CD4-positive, CD25-positive, alpha-beta regulatory T cell (primary cell): ENCODE data around the gene JKAMP. TPM values are rescaled to one million over a fixed set of nuclear protein-coding genes. Genes with fewer than 3 reads are reported as not detected.

Experiments used
- ATAC-seq, 2 donors: fragments of 150-1000 bp; cut with Tn5 transposase; one replicate each; pipeline ENCODE4 v1.10.0; 2021; ENCODE audit warnings: low read depth in 2 of 2, moderate number of reproducible peaks in 2 of 2, moderate library complexity in 1 of 2
- DNase-seq, 3 donors: peaks; one replicate each; pipeline versions ENCODE4 v3.0.0 to v3.0.0-alpha.2; 2012 to 2022; ENCODE audit warnings: mixed read lengths in 1 of 3
- H3K27ac ChIP-seq: one replicate; pipeline ENCODE4 v1.7.0; 2013; ENCODE audit warnings: mild to moderate bottlenecking, low read length; ENCODE audit not compliant: insufficient read depth, poor library complexity, severe bottlenecking
- H3K27me3 ChIP-seq: one replicate; pipeline ENCODE4 v1.7.0; 2013; ENCODE audit warnings: low read length; ENCODE audit not compliant: control insufficient read depth, insufficient read depth
- H3K36me3 ChIP-seq: one replicate; pipeline ENCODE4 v1.7.0; 2013; ENCODE audit warnings: mild to moderate bottlenecking, low read length, moderate library complexity; ENCODE audit not compliant: control insufficient read depth, insufficient read depth
- H3K4me1 ChIP-seq: 2 replicates; pipeline ENCODE4 v1.7.0; 2013; ENCODE audit warnings: mild to moderate bottlenecking, low read length; ENCODE audit not compliant: insufficient read depth, control insufficient read depth, poor library complexity, severe bottlenecking
- H3K4me3 ChIP-seq: one replicate; pipeline ENCODE4 v1.7.0; 2013; ENCODE audit warnings: low read depth, mild to moderate bottlenecking, low read length, moderate library complexity
- H3K9me3 ChIP-seq, 2 experiments: 1 replicate in 1 of 2; 2 replicates in 1 of 2; pipeline ENCODE4 v1.7.0; 2013; ENCODE audit warnings: low read length in 2 of 2, mild to moderate bottlenecking in 1 of 2, moderate library complexity in 1 of 2; ENCODE audit not compliant: control insufficient read depth in 2 of 2
- H3K27ac Mint-ChIP-seq, 3 donors: one replicate each; pipeline ENCODE4 v1.8.0; 2020 to 2022; ENCODE audit warnings: mild to moderate bottlenecking in 3 of 3, mixed read lengths in 3 of 3, moderate library complexity in 2 of 3
- H3K27me3 Mint-ChIP-seq: one replicate; pipeline ENCODE4 v1.8.0; 2022; ENCODE audit warnings: mild to moderate bottlenecking, mixed read lengths
- H3K36me3 Mint-ChIP-seq: one replicate; pipeline ENCODE4 v1.8.0; 2020; ENCODE audit warnings: mixed read lengths
- H3K4me1 Mint-ChIP-seq, 4 donors: one replicate each; pipeline ENCODE4 v1.8.0; 2020 to 2022; ENCODE audit warnings: mixed read lengths in 4 of 4, mild to moderate bottlenecking in 1 of 4
- H3K4me3 Mint-ChIP-seq, 4 donors: one replicate each; pipeline ENCODE4 v1.8.0; 2020 to 2022; ENCODE audit warnings: mild to moderate bottlenecking in 4 of 4, mixed read lengths in 4 of 4, moderate library complexity in 3 of 4
- H3K9me3 Mint-ChIP-seq, 7 donors: one replicate each; pipeline ENCODE4 v1.8.0; 2020 to 2022; ENCODE audit warnings: mixed read lengths in 7 of 7, mild to moderate bottlenecking in 3 of 7, moderate library complexity in 2 of 7
- polyA plus RNA-seq, 4 donors: library from polyadenylated mRNA; unstranded; fragments of 300-500 nt; fragmentation: Illumina TruSeq; gene quantifications; one replicate each; pipeline ENCODE4 v1.2.3, GENCODE V29; 2021
- total RNA-seq: library from RNA; stranded (reverse); gene quantifications from one replicate; pipeline ENCODE4 v1.2.3, GENCODE V29; 2022

The JKAMP gene
- total and polyA plus RNA-seq, 5 donors from 2014 or later = 21.0 to 83.4 (median 62.3) TPM

DNA sequence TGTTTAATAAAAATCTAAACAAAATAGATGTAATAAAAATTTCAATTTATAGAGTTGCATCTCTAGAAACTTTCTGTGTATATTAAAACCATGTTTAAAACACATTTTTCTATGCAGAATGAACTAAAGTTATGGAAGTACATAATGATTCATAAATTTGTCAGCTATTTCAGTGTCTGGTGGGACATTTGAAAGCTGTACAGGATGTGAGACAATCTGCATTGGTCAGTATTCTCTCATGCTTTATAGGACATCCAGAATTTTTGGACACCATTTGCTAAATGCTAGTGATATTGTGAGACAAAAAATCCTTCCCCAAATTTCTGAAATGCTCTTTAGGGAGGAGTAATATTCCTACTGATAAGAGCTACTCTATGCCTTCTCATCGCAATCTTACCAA is 32.5 kb upstream of the JKAMP start:
- no peak overlapping the region for H3K27ac Mint-ChIP-seq
- H3K9me3 Mint-ChIP-seq = peaks cover 0 to 4% (median 0%) of the 10 kb centered on the region in 7 donors
- H3K4me1 ChIP-seq = no peaks in the 10 kb centered on the region
- no peaks in the 10 kb centered on the region for H3K27me3 ChIP-seq
- no peak overlapping the region for H3K27ac ChIP-seq
- DNase-seq (no peak), ATAC-seq (no peak)
- peaks cover 9% of the 10 kb centered on the region for H3K36me3 Mint-ChIP-seq
- H3K36me3 ChIP-seq = no peaks in the 10 kb centered on the region
- no peak overlapping the region for H3K4me3 Mint-ChIP-seq
- no peaks in the 10 kb centered on the region for H3K9me3 ChIP-seq
- H3K4me1 Mint-ChIP-seq = no peaks in the 10 kb centered on the region
- H3K27me3 Mint-ChIP-seq = no peaks in the 10 kb centered on the region
- H3K4me3 ChIP-seq = no peak overlapping the region

DNA sequence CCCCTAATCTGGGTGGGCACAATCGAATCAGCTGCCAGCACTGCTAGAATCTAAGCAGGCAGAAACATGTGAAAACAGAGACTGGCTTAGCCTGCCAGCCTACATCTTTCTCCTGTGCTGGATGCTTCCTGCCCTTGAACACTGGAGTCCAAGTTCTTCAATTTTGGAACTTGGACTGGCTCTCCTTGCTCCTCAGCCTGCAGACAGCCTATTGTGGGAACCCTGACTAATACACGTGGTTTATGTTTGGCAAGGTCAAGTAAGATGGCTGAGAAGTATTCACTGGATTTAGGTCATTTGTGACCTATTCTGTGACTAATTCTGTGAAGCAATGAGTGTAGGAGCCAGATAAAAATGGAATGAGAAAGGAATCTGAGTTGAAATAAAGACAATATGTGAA is 30.2 kb upstream of the JKAMP start:
- ATAC-seq (no peak), DNase-seq (no peak)
- no peaks in the 10 kb centered on the region for H3K4me1 Mint-ChIP-seq
- no peak overlapping the region for H3K4me3 ChIP-seq
- H3K27ac ChIP-seq = no peak overlapping the region
- H3K36me3 Mint-ChIP-seq = peaks cover 17% of the 10 kb centered on the region
- H3K27me3 Mint-ChIP-seq = peaks cover 6% of the 10 kb centered on the region
- no peaks in the 10 kb centered on the region for H3K36me3 ChIP-seq
- H3K9me3 Mint-ChIP-seq = peaks cover 0 to 4% (median 1%) of the 10 kb centered on the region in 7 donors
- no peaks in the 10 kb centered on the region for H3K4me1 ChIP-seq
- no peaks in the 10 kb centered on the region for H3K27me3 ChIP-seq
- no peak overlapping the region for H3K27ac Mint-ChIP-seq
- H3K4me3 Mint-ChIP-seq = no peak overlapping the region
- H3K9me3 ChIP-seq = no peaks in the 10 kb centered on the region

DNA sequence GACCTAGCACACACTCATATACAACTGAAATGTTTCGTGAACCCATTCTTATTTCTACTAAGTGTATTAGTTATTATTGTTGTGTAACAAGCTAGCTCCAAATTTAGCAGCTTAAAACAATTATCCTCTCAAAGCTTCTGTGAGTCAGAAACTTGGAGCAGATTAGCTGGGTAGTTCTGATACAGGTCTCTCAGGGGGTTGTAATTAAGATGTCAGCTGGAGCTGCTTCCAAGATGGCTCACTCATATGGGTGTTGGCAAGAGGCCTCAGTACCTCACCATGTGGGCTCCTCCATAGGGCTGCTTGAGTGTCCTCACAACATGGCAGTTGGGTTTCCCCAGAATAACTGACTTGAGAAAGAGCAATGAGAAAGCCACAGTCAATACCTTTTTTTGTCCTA is 28.9 kb upstream of the JKAMP start:
- H3K9me3 ChIP-seq = no peaks in the 10 kb centered on the region
- no peaks in the 10 kb centered on the region for H3K36me3 ChIP-seq
- H3K27me3 Mint-ChIP-seq = peaks cover 6% of the 10 kb centered on the region
- H3K27ac Mint-ChIP-seq = no peak overlapping the region
- no peaks in the 10 kb centered on the region for H3K4me1 Mint-ChIP-seq
- peaks cover 17% of the 10 kb centered on the region for H3K36me3 Mint-ChIP-seq
- peaks cover 0 to 4% (median 1%) of the 10 kb centered on the region in 7 donors for H3K9me3 Mint-ChIP-seq
- DNase-seq (no peak), ATAC-seq (no peak)
- H3K27me3 ChIP-seq = no peaks in the 10 kb centered on the region
- no peak overlapping the region for H3K4me3 Mint-ChIP-seq
- H3K27ac ChIP-seq = no peak overlapping the region
- no peak overlapping the region for H3K4me3 ChIP-seq
- H3K4me1 ChIP-seq = no peaks in the 10 kb centered on the region

DNA sequence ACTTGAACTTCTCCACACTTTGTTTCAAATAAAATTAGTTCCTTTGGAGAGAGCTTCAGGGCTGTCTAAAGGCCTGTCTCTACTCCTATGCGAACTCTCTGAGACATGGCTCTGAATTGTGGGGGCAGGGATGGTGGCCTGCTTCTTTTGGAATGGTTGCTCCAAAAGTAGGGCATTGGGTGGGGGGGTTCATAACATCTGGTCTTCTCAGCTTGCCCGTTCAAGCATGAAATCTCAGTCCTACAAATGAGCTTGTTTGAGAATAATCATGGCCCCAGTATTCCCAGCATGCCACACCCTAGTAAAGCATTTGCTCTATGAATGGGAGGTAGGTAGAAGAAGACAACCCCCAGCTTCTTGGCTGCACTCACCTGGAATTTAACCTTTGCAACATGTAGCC is 25.8 kb upstream of the JKAMP start:
- Histone ChIP-seq H3K4me1 (peaks cover 3% of the 10 kb centered on the region), H3K27ac (no peak overlapping the region), H3K4me3 (no peak overlapping the region), H3K27me3 (no peaks in the 10 kb centered on the region), H3K36me3 (no peaks in the 10 kb centered on the region), H3K9me3 (no peaks in the 10 kb centered on the region)
- ATAC-seq (no peak), DNase-seq (no peak)
- Mint-ChIP-seq H3K9me3 (peaks cover 0 to 4% (median 1%) of the 10 kb centered on the region in 7 donors), H3K36me3 (peaks cover 17% of the 10 kb centered on the region), H3K27ac (no peak overlapping the region), H3K4me1 (peaks cover 0 to 3% (median 1%) of the 10 kb centered on the region in 4 donors), H3K27me3 (peaks cover 18% of the 10 kb centered on the region), H3K4me3 (no peak overlapping the region)

DNA sequence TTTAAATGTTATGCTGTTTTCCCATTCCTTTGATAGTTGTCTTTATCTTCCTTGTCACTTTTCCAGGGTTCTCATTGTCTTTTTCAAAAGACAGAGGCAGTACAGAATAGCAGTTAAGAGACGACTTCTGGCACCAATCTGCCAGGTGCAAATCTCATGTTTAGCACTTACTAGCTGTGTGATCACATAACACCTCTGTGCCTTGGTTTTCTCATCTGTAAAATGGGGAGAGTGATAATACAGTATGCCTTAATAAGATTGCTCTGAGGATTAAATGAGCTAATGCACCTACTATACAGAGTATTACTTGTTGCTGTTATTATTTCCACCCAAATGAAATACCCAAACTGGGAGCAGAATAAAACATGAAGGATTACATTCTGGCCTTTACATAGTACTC is 23.9 kb upstream of the JKAMP start:
- DNase-seq = no peak
- Mint-ChIP-seq H3K4me3 (no peak overlapping the region), H3K4me1 (peaks cover 0 to 5% (median 2%) of the 10 kb centered on the region in 4 donors), H3K27me3 (peaks cover 19% of the 10 kb centered on the region), H3K9me3 (peaks cover 0 to 4% (median 0%) of the 10 kb centered on the region in 7 donors), H3K36me3 (peaks cover 17% of the 10 kb centered on the region), H3K27ac (no peak overlapping the region)
- H3K4me1 ChIP-seq = peaks cover 11% of the 10 kb centered on the region
- no peak for ATAC-seq
- no peak overlapping the region for H3K4me3 ChIP-seq
- no peaks in the 10 kb centered on the region for H3K9me3 ChIP-seq
- H3K27me3 ChIP-seq = no peaks in the 10 kb centered on the region
- H3K27ac ChIP-seq = no peak overlapping the region
- H3K36me3 ChIP-seq = no peaks in the 10 kb centered on the region

DNA sequence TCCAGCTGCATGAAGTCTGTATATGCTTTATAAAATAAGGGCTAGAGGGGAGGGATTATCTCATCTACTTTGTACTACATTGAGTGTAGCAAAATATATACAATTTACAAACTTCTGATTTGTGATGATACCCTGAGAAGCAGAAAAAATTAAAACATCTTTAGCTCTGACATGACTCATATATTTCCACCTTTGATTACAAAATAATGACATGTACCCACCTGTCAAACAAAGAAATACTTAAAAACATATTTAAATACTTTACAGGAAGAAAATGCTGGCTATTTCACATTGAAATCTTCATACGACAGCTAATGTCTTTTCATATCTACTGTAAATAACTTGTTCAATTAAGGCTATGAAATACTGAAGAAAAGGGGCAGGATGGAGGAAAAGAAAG is 22.4 kb upstream of the JKAMP start:
- no peak overlapping the region for H3K27ac Mint-ChIP-seq
- peaks cover 0 to 3% (median 0%) of the 10 kb centered on the region in 7 donors for H3K9me3 Mint-ChIP-seq
- peaks cover 0 to 13% (median 4%) of the 10 kb centered on the region in 4 donors for H3K4me1 Mint-ChIP-seq

DNA sequence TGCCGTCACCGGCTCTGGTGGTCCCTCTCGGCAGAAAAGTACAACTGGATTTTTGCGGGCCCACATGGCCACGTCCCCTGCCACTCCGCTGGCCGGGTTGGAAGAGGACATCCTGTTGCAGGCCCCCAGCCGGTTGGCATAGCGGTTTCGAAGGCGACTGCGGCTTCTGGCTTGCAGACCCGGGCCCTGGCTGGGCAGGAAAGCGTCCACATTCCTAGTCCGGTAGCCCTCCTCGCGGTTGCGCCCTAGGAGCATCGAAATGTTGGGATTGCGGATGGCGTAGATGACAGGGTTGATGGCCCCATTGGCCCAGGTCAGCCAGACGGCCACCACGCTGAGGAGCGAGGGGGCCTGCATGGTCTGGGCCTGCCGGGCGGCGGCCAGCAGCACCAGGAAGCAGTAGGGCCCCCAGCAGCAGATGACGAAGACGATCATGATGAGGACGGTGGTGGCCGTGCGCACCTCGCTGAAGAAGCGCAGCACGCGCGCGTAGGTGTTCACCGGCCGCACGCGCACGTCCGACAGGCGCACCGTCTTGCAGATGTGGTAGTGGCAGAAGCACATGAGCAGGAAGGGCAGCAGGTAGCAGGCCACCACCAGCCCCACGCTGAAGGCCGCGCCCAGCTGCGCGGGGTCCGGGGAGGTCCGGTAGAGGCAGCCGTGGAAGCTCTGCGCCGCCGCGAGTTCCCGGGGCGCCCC is 20.4 kb upstream of the JKAMP start:
- no peaks in the 10 kb centered on the region for H3K27me3 ChIP-seq
- peak; percentile 18 to 26 for ATAC-seq

More for the DNA sequence above, 22.4 kb upstream of the JKAMP start:
- H3K4me3 ChIP-seq = no peak overlapping the region
- no peak for DNase-seq
- no peak overlapping the region for H3K4me3 Mint-ChIP-seq
- H3K4me1 ChIP-seq = peaks cover 11% of the 10 kb centered on the region
- no peaks in the 10 kb centered on the region for H3K27me3 ChIP-seq
- H3K27ac ChIP-seq = no peak overlapping the region
- H3K9me3 ChIP-seq = no peaks in the 10 kb centered on the region
- H3K36me3 Mint-ChIP-seq = peaks cover 8% of the 10 kb centered on the region
- no peaks in the 10 kb centered on the region for H3K36me3 ChIP-seq
- no peak for ATAC-seq
- H3K27me3 Mint-ChIP-seq = peaks cover 24% of the 10 kb centered on the region

More for the DNA sequence above, 20.4 kb upstream of the JKAMP start:
- Mint-ChIP-seq H3K9me3 (no peaks in the 10 kb centered on the region), H3K27me3 (peaks cover 18% of the 10 kb centered on the region), H3K4me1 (peaks cover 0 to 13% (median 4%) of the 10 kb centered on the region in 4 donors), H3K4me3 (peak overlapping the region; percentile 85 to 91 (median 89)), H3K36me3 (no peaks in the 10 kb centered on the region), H3K27ac (peak overlapping the region; percentile 51 to 84 (median 83))
- Histone ChIP-seq H3K9me3 (no peaks in the 10 kb centered on the region), H3K36me3 (no peaks in the 10 kb centered on the region), H3K27ac (no peak overlapping the region), H3K4me3 (no peak overlapping the region), H3K4me1 (peaks cover 11% of the 10 kb centered on the region)
- DNase-seq = peak in 1 of 3 donors; percentile 53
